Measurements from ENCODE around the gene C16orf54. TPM values are rescaled to one million over a fixed set of nuclear protein-coding genes. Genes with fewer than 3 reads are reported as not detected.

C16orf54 gene
- total RNA-seq, 1 experiment from 2014 or later, result 0.15 TPM

GRCh38 chr16:29726845-29727377 lies 18.9 kb downstream of the C16orf54 start:
- intact Hi-C loops (cut with micrococcal nuclease), result no loop called here
- no TSS peak for BruUV-seq (replicated peaks)
- Histone ChIP-seq H3K9me3 (ENCODE audit: control insufficient read depth in 1 of 2, insufficient read depth in 1 of 2, low read depth in 1 of 2, low read length in 2 of 2) (no peaks in the 10 kb centered on the region), H3K36me3 (ENCODE audit: control insufficient read depth in 1 of 2, insufficient read depth in 2 of 2, low read length in 2 of 2) (no peaks in the 10 kb centered on the region), H3K4me1 (ENCODE audit: control insufficient read depth in 1 of 2, insufficient read depth in 2 of 2, low read length in 2 of 2) (peaks cover 4 to 10% of the 10 kb centered on the region in 2 experiments; a peak in 3 of 4 replicates), H2AFZ (ENCODE audit: low read depth, low read length, poor library complexity, severe bottlenecking) (no peak overlapping the region), H3K27ac (ENCODE audit: low read depth, low read length) (no peak overlapping the region), H3K4me2 (ENCODE audit: low read length) (no peak overlapping the region), H4K20me1 (ENCODE audit: insufficient read depth) (no peaks in the 10 kb centered on the region), H3K9me2 (ENCODE audit: insufficient read depth) (no peaks in the 10 kb centered on the region), H3K4me3 (replicated peaks in 1 of 2; ENCODE audit: low read depth in 1 of 2, low read length in 2 of 2) (no peak overlapping the region), H3K9ac (ENCODE audit: low read length) (no peak overlapping the region), H3K27me3 (ENCODE audit: insufficient read depth, low read length) (no peaks in the 10 kb centered on the region), H3K79me2 (ENCODE audit: insufficient read depth, low read length) (no peaks in the 10 kb centered on the region)
- ChIA-PET CTCF (interaction anchor here (1.4 kb wide), 1 partner anchor 26 kb away, joined by 3 read pairs; no protein-coding TSS in a partner anchor), RAD21 (ENCODE audit: low non-redundant PET in 1 of 2, low total read pairs in 2 of 2, uncharacterized antibody in 2 of 2, unreplicated experiment in 2 of 2) (no interaction called here), POLR2A (no interaction called here)
- no peak for ATAC-seq
- TF ChIP-seq SRF (IDR thresholded peaks at IDR 0.05; ENCODE audit: low read depth) (no peak), RAD21 (IDR thresholded peaks at IDR 0.05; ENCODE audit: low read depth) (no peak), ELF1 (IDR thresholded peaks at IDR 0.05; ENCODE audit: borderline replicate concordance, low read depth) (no peak), EZH2 (IDR thresholded peaks at IDR 0.05) (no peak), ZFX (IDR thresholded peaks at IDR 0.05) (no peak), SP1 (IDR thresholded peaks at IDR 0.05; ENCODE audit: low read depth) (no peak), CEBPB (IDR thresholded peaks at IDR 0.05; ENCODE audit: low read depth) (no peak), YY1 (IDR thresholded peaks at IDR 0.05; ENCODE audit: extremely low read depth, insufficient replicate concordance, low read depth, low read length) (no peak), REST (IDR thresholded peaks at IDR 0.05; ENCODE audit: low read depth) (no peak), EGR1 (IDR thresholded peaks at IDR 0.05; ENCODE audit: low read depth) (no peak), JUND (IDR thresholded peaks at IDR 0.05) (no peak)
- TF ChIP-seq, protein P1, sequence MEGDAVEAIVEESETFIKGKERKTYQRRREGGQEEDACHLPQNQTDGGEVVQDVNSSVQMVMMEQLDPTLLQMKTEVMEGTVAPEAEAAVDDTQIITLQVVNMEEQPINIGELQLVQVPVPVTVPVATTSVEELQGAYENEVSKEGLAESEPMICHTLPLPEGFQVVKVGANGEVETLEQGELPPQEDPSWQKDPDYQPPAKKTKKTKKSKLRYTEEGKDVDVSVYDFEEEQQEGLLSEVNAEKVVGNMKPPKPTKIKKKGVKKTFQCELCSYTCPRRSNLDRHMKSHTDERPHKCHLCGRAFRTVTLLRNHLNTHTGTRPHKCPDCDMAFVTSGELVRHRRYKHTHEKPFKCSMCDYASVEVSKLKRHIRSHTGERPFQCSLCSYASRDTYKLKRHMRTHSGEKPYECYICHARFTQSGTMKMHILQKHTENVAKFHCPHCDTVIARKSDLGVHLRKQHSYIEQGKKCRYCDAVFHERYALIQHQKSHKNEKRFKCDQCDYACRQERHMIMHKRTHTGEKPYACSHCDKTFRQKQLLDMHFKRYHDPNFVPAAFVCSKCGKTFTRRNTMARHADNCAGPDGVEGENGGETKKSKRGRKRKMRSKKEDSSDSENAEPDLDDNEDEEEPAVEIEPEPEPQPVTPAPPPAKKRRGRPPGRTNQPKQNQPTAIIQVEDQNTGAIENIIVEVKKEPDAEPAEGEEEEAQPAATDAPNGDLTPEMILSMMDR (IDR thresholded peaks at IDR 0.05 in 2 of 3, conservative IDR thresholded peaks at IDR 0.05 in 1 of 3; ENCODE audit: borderline replicate concordance in 1 of 3, insufficient read depth in 1 of 3, low read depth in 2 of 3, low read length in 2 of 3), result no peak
- DNase-seq (ENCODE audit: low read depth, low spot score), result no peak
